Right lobe of liver (tissue), 6 donors: Measurements from ENCODE around the gene SZRD1. TPM values are rescaled to one million over a fixed set of nuclear protein-coding genes. Genes with fewer than 3 reads are reported as not detected.

Source experiments
- ATAC-seq, 4 donors: fragments of 200-7000 bp; cut with Tn5 transposase; one replicate each; pipeline ENCODE4 v1.9.1; 2020; ENCODE audit warnings: mild to moderate bottlenecking in 4 of 4, moderate library complexity in 4 of 4
- DNase-seq, 3 donors: peaks; one replicate each; pipeline ENCODE4 v3.0.0-alpha.2; 2020
- H3K27ac ChIP-seq, 3 donors: fragments of 200-600 bp; one replicate each; pipeline ENCODE4 v1.8.0; 2022
- H3K27me3 ChIP-seq, 2 donors: fragments of 200-600 bp; one replicate each; pipeline ENCODE4 v1.8.0; 2022
- H3K36me3 ChIP-seq, 4 donors: fragments of 200-600 bp; sonication (generic) in 1 of 4; one replicate each; pipeline versions ENCODE4 v1.5.1 to v1.8.0; 2017 to 2022; ENCODE audit warnings: control low read depth in 1 of 4
- H3K4me1 ChIP-seq, 4 donors: fragments of 200-600 bp; sonication (generic) in 1 of 4; one replicate each; pipeline versions ENCODE4 v1.5.1 to v1.8.0; 2017 to 2022; ENCODE audit warnings: control low read depth in 1 of 4
- H3K4me3 ChIP-seq, 3 donors: fragments of 200-600 bp; one replicate each; pipeline ENCODE4 v1.8.0; 2022
- H3K9me3 ChIP-seq, 4 donors: fragments of 200-600 bp; sonication (generic) in 1 of 4; one replicate each; pipeline versions ENCODE4 v1.5.1 to v1.8.0; 2017 to 2022; ENCODE audit warnings: control low read depth in 1 of 4
- CTCF ChIP-seq, 4 donors: fragments of 200-600 bp in 3 of 4; fragments of 450-650 bp in 1 of 4; IDR thresholded peaks; one replicate each; pipeline versions ENCODE4 v1.5.1 to v1.8.0; 2016 to 2022; ENCODE audit warnings: antibody characterized with exemption in 4 of 4, mild to moderate bottlenecking in 2 of 4
- POLR2A ChIP-seq: fragments of 450-650 bp; IDR thresholded peaks from one replicate; pipeline ENCODE4 v1.6.1; 2017; ENCODE audit warnings: antibody characterized with exemption, mild to moderate bottlenecking
- WGBS: methylation state at CpG from one replicate; pipeline ENCODE4 v1.1.6; 2018; ENCODE audit warnings: low coverage, low lambda C conversion rate; ENCODE audit not compliant: insufficient coverage; ENCODE audit errors: missing lambda C conversion rate; 5-methylcytosine and 5-hydroxymethylcytosine counted together
- intact Hi-C, 2 donors: fragments of 100-400 bp; cut with DNase I; formaldehyde crosslinking; loops; one replicate each; pipeline versions ENCODE4 v1.11.2 to v1.14.1; 2022
- total RNA-seq, 6 experiments: library from RNA; depleted of rRNA in 2 of 6; stranded (reverse); fragments of >200 nt in 2 of 6; fragmentation: NEBNext Ultra II Directional in 3 of 6; extraction: Animal tissue kit (Norgen Biotek cat#: 25700) in 3 of 6; gene quantifications; one replicate each; pipeline versions ENCODE4 v1.1.0 to v1.2.4, GENCODE V29; 2016 to 2023
- donor health status: DM: no; HTN: yes; CAD: no.
- donor health status: DM: no; HTN: no; CAD: no.
- donor health status: DM: no; HTN: no; CAD: no.
- donor health status: DM: no; HTN: yes; CAD: no.
- donor health status: DM: no; HTN: yes; CAD: no.

The SZRD1 gene
- total RNA-seq, 6 experiments from 2014 or later = 41.4 to 57.8 (median 47.5) TPM

GRCh38 chr1:16434007-16434406, 67.0 kb downstream of the SZRD1 start:
- WGBS = 84% methylated on average over 4 of the region's 4 CpGs
- Histone ChIP-seq H3K27me3 (no peaks in the 10 kb centered on the region), H3K4me3 (no peak overlapping the region), H3K27ac (no peak overlapping the region), H3K36me3 (no peaks in the 10 kb centered on the region), H3K9me3 (no peaks in the 10 kb centered on the region), H3K4me1 (no peaks in the 10 kb centered on the region)
- DNase-seq = no peak
- ATAC-seq = no peak
- intact Hi-C loops = no loop called here
- TF ChIP-seq POLR2A (no peak), CTCF (IDR thresholded peaks at IDR 0.05) (no peak)

GRCh38 chr1:16434501-16434900, 67.5 kb downstream of the SZRD1 start:
- no peaks in the 10 kb centered on the region for H3K36me3 ChIP-seq

GRCh38 chr1:16436946-16437474, 70.0 kb downstream of the SZRD1 start, which contains the start of gene SPATA21:
Gene SPATA21, minus strand, starts transcription at chr1:16437424. Its CDS starts 6,053 bp downstream, at chr1:16431371.
- TF ChIP-seq POLR2A = no peak
- Histone ChIP-seq H3K36me3 (no peaks in the 10 kb centered on the region), H3K4me3 (no peak within 1 kb of the TSS), H3K4me1 (no peaks in the 10 kb centered on the region), H3K27me3 (no peaks in the 10 kb centered on the region), H3K27ac (no peak within 1 kb of the TSS), H3K9me3 (no peaks in the 10 kb centered on the region)
- DNase-seq (no peak), ATAC-seq (no peak)
- WGBS = 27% methylated on average over 2 of the region's 3 CpGs
- intact Hi-C loops = no loop called here

More at GRCh38 chr1:16434501-16434900, 67.5 kb downstream of the SZRD1 start:
- Histone ChIP-seq H3K9me3 (no peaks in the 10 kb centered on the region), H3K27me3 (no peaks in the 10 kb centered on the region), H3K4me3 (no peak overlapping the region), H3K4me1 (no peaks in the 10 kb centered on the region), H3K27ac (no peak overlapping the region)
- no peak for TF ChIP-seq CTCF (IDR thresholded peaks at IDR 0.05)
- TF ChIP-seq POLR2A = no peak
- no peak for ATAC-seq
- whole genome bisulfite sequencing = 45% methylated on average over 2 of the region's 2 CpGs
- intact Hi-C loops = no loop called here
- DNase-seq = no peak

- intact Hi-C loops = no loop called here
- no peaks in the 10 kb centered on the region for H3K9me3 ChIP-seq
- no peak overlapping the region for H3K27ac ChIP-seq
- no peaks in the 10 kb centered on the region for H3K27me3 ChIP-seq
- WGBS = 79% methylated on average over 2 of the region's 2 CpGs
- H3K4me1 ChIP-seq = no peaks in the 10 kb centered on the region
- peaks cover 0 to 3% (median 0%) of the 10 kb centered on the region in 4 donors for H3K36me3 ChIP-seq
- DNase-seq (no peak), ATAC-seq (no peak)
- H3K4me3 ChIP-seq = no peak overlapping the region
- no peak for TF ChIP-seq POLR2A
- TF ChIP-seq CTCF (IDR thresholded peaks at IDR 0.05) = no peak
Measured at GRCh38 chr1:16438516-16438915, 71.5 kb downstream of the SZRD1 start.

GRCh38 chr1:16438924-16439323, 71.9 kb downstream of the SZRD1 start:
- WGBS = 88% methylated on average over 2 of the region's 2 CpGs
- H3K36me3 ChIP-seq = peaks cover 0 to 6% (median 0%) of the 10 kb centered on the region in 4 donors
- TF ChIP-seq POLR2A (no peak), CTCF (IDR thresholded peaks at IDR 0.05) (no peak)
- H3K27ac ChIP-seq = no peak overlapping the region
- H3K9me3 ChIP-seq = no peaks in the 10 kb centered on the region
- H3K27me3 ChIP-seq = no peaks in the 10 kb centered on the region
- H3K4me1 ChIP-seq = no peaks in the 10 kb centered on the region
- ATAC-seq (no peak), DNase-seq (no peak)
- H3K4me3 ChIP-seq = no peak overlapping the region
- intact Hi-C loops = no loop called here
